OCI-LY7 (cell line): ENCODE results near the gene BBOF1. TPM values are rescaled to one million over a fixed set of nuclear protein-coding genes. Genes with fewer than 3 reads are reported as not detected.
A peak's percentile ranks its signal among the peaks of the same experiment; 100 is the strongest.
"Not testable (repeated sequence)": the region's sequence is repeated elsewhere in the genome, so short reads cannot be mapped to it uniquely, and the experiment has no call there.

ENCODE experiments used
- BruUV-seq: library from RNA; stranded (reverse); fragments of 400-500 nt; replicated peaks from 2 replicates; lab custom pipeline; 2021; lab: Mats Ljungman, UMichigan
- CTCF ChIA-PET: fragments of 300-600 bp; sonication (Branson Sonifier 250); formaldehyde crosslinking; loops from one replicate; lab custom pipeline; 2022; ENCODE audit warnings: antibody characterized with exemption; ENCODE audit not compliant: unreplicated experiment; lab: Charles Lee
- POLR2A ChIA-PET: fragments of 300-600 bp; sonication (Branson Sonifier 250); formaldehyde crosslinking; loops from one replicate; lab custom pipeline; 2022; ENCODE audit warnings: antibody characterized with exemption; lab: Charles Lee
- DNase-seq: peaks from one replicate; pipeline ENCODE4 v3.0.0-alpha.2; 2015; ENCODE audit warnings: low spot score
- H2AFZ ChIP-seq: fragments of 200-600 bp; sonication (generic), shearing (Covaris generic); 2 replicates; pipeline ENCODE4 v1.6.1; 2014; ENCODE audit warnings: mild to moderate bottlenecking, antibody characterized with exemption, low read length, moderate library complexity
- H3K27ac ChIP-seq: fragments of 200-600 bp; sonication (generic); 2 replicates; pipeline ENCODE4 v1.5.1; 2014; ENCODE audit warnings: mixed run types, low read depth, mild to moderate bottlenecking, moderate library complexity, low read length, inconsistent platforms; ENCODE audit not compliant: poor library complexity, severe bottlenecking
- H3K36me3 ChIP-seq: fragments of 200-600 bp; sonication (generic); 2 replicates; pipeline ENCODE4 v1.6.1; 2014; ENCODE audit warnings: mild to moderate bottlenecking, antibody characterized with exemption, low read length, moderate library complexity, mixed read lengths; ENCODE audit not compliant: insufficient read depth
- H3K4me1 ChIP-seq: fragments of 200-600 bp; sonication (generic); 2 replicates; pipeline ENCODE4 v1.5.1; 2014; ENCODE audit warnings: mild to moderate bottlenecking, low read length; ENCODE audit not compliant: insufficient read depth, poor library complexity, severe bottlenecking
- H3K4me2 ChIP-seq: fragments of 200-600 bp; sonication (generic); 2 replicates; pipeline ENCODE4 v1.6.1; 2014; ENCODE audit warnings: mild to moderate bottlenecking, low read length
- H3K4me3 ChIP-seq: fragments of 200-600 bp; sonication (generic); 2 replicates; pipeline ENCODE4 v1.5.1; 2014; ENCODE audit warnings: mild to moderate bottlenecking, low read depth, low read length; ENCODE audit not compliant: poor library complexity, severe bottlenecking
- H3K79me2 ChIP-seq: fragments of 200-600 bp; sonication (generic); 2 replicates; pipeline ENCODE4 v1.6.1; 2016; ENCODE audit warnings: low read depth, mild to moderate bottlenecking, low read length, moderate library complexity, mixed read lengths; ENCODE audit not compliant: insufficient read depth
- H3K9me2 ChIP-seq: fragments of 200-600 bp; sonication (generic); 2 replicates; pipeline ENCODE4 v1.6.1; 2016; ENCODE audit warnings: mild to moderate bottlenecking, low read length, mixed read lengths; ENCODE audit not compliant: insufficient read depth
- H3K9me3 ChIP-seq: fragments of 200-600 bp; sonication (generic); 2 replicates; pipeline ENCODE4 v1.6.1; 2014; ENCODE audit warnings: mild to moderate bottlenecking, mixed run types, low read length, mixed read lengths
- H4K20me1 ChIP-seq: fragments of 200-600 bp; sonication (generic); 2 replicates; pipeline ENCODE4 v1.6.1; 2014; ENCODE audit warnings: mild to moderate bottlenecking, antibody characterized with exemption, low read length, moderate library complexity, mixed read lengths; ENCODE audit not compliant: insufficient read depth
- CTCF ChIP-seq: fragments of 200-600 bp; sonication (generic); conservative IDR thresholded peaks from 2 replicates; pipeline ENCODE4 v1.5.1; 2014; ENCODE audit warnings: mild to moderate bottlenecking, antibody characterized with exemption, low read length, moderate library complexity, mixed read lengths
- EZH2phosphoT487 ChIP-seq: fragments of 200-600 bp; sonication (generic); IDR thresholded peaks from 2 replicates; pipeline ENCODE4 v1.6.1; 2018; ENCODE audit warnings: low read depth, borderline replicate concordance, mild to moderate bottlenecking, mixed run types, antibody characterized with exemption, low read length, moderate library complexity, mixed read lengths
- intact Hi-C: fragments of 100-400 bp; cut with micrococcal nuclease; formaldehyde crosslinking; loops from one replicate; pipeline ENCODE4 v1.10.0; 2022; ENCODE audit not compliant: unreplicated experiment
- total RNA-seq, 2 experiments: library from RNA; depleted of rRNA in 1 of 2; stranded (reverse); fragments of >200 nt in 1 of 2; shearing (Covaris generic) in 1 of 2; gene quantifications; 2 replicates each; pipeline ENCODE4 v1.2.3, GENCODE V29; 2014 to 2022

Gene BBOF1
- total RNA-seq, 2 experiments from 2014 or later, result 1.7 to 3.2 TPM

GRCh38 chr14:73998726-73999125 is 20.4 kb upstream of the BBOF1 start:
- no peaks in the 10 kb centered on the region for H3K36me3 ChIP-seq
- H3K27ac ChIP-seq, result no peak overlapping the region
- no peaks in the 10 kb centered on the region for H3K9me2 ChIP-seq
- peaks cover 16% of the 10 kb centered on the region for H3K4me1 ChIP-seq
- H3K9me3 ChIP-seq, result no peaks in the 10 kb centered on the region
- H2AFZ ChIP-seq, result no peak overlapping the region
- TF ChIP-seq CTCF, result no peak
- TF ChIP-seq EZH2phosphoT487, result no peak
- ChIA-PET CTCF (no interaction called here), POLR2A (no interaction called here)
- intact Hi-C loops, result no loop called here
- H4K20me1 ChIP-seq, result no peaks in the 10 kb centered on the region
- no peak for DNase-seq
- no peak overlapping the region for H3K4me3 ChIP-seq
- BruUV-seq, result no TSS peak
- no peak overlapping the region for H3K4me2 ChIP-seq
- H3K79me2 ChIP-seq, result no peaks in the 10 kb centered on the region

DNA sequence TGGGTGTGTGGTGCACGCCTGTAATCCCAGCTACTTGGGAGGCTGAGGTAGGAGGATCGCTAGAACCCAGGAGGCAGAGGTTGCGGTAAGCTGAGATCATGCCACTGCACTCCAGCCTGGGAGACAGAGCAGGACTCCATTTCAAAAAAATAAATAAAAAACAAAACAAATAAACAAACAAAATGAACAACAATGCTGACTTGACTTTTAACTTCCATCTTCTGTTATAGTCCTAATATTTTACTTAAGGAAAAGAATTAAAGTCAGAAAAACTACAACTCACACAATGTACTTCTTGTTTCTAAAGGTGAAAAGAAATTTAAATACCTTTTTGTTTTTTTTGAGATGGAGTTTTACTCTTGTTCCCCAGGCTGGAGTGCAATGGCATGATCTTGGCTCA is 13.5 kb upstream of the BBOF1 start:
- BruUV-seq, result not testable (repeated sequence)

DNA sequence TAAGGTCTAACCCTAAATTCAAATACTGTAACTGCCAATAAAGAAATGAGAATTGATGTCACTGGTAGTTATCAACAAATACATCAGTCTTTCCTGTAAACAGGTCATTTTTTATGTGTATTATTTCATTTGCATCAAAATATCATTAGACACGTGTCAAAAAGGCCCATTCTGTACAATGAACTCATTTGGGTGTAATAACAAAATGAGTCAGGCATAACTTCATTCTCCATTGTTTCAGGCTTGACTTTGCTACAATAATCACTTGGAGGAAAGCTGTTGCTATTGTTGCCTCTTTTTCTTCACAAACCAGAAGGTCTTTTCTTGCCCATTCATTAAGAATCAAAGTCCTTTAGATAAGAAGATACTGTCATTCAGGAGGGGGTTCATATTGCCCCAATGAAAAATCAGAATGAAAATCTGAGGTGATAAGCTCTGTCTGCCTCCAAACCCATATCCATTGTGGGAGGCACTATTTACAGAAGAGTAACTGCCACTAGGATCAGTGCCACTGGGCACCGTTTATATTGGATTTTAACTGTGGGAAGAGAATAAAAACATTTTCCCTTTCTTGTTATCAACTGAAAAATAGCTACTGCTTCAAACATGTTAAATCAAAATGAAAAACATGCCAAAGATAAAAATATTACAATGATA is 10.2 kb upstream of the BBOF1 start:
- H3K9me2 ChIP-seq, result no peaks in the 10 kb centered on the region
- H3K4me1 ChIP-seq, result no peaks in the 10 kb centered on the region
- 0 out of 2 replicates have a peak, but pooled peaks cover 3% of the 10 kb centered on the region for H3K36me3 ChIP-seq
- BruUV-seq, result TSS peak; percentile 41
- no peak overlapping the region for H3K4me2 ChIP-seq
- H4K20me1 ChIP-seq, result no peaks in the 10 kb centered on the region
- TF ChIP-seq EZH2phosphoT487 (no peak), CTCF (no peak)
- CTCF ChIA-PET, result no interaction called here
- no peak for DNase-seq
- no peak overlapping the region for H3K4me3 ChIP-seq
- no peaks in the 10 kb centered on the region for H3K9me3 ChIP-seq
- H3K27ac ChIP-seq, result no peak overlapping the region
- no peak overlapping the region for H2AFZ ChIP-seq
- no peaks in the 10 kb centered on the region for H3K79me2 ChIP-seq
- POLR2A ChIA-PET, result no interaction called here
- intact Hi-C loops, result no loop called here

More for the DNA sequence above, 13.5 kb upstream of the BBOF1 start:
- H4K20me1 ChIP-seq, CTCF ChIA-PET, H3K9me2 ChIP-seq, intact Hi-C loops, H3K4me2 ChIP-seq, H3K9me3 ChIP-seq, POLR2A ChIA-PET, H3K27ac ChIP-seq, H2AFZ ChIP-seq, H3K79me2 ChIP-seq, DNase-seq, H3K4me3 ChIP-seq, H3K36me3 ChIP-seq, H3K4me1 ChIP-seq: not testable (repeated sequence)
